ENCODE data around the gene MINDY4.

The MINDY4 gene

GRCh38 chr7:30855936-30856335 is 84.7 kb downstream of the MINDY4 start:
- no peak for TF ChIP-seq EZH2phosphoT487 (conservative IDR thresholded peaks at IDR 0.05; ENCODE audit: low read length)
- TF ChIP-seq CTCF (IDR thresholded peaks at IDR 0.05; ENCODE audit: insufficient read depth, low read length, poor library complexity, severe bottlenecking): no peak
- H2AFZ ChIP-seq (ENCODE audit: low read depth, low read length, severe bottlenecking): no peak overlapping the region
- no peaks in the 10 kb centered on the region for H3K9me2 ChIP-seq (replicated peaks; ENCODE audit: insufficient read depth, low read length)
- no peaks in the 10 kb centered on the region for H3F3A ChIP-seq (ENCODE audit: insufficient read depth)
- H3K4me2 ChIP-seq (ENCODE audit: low read depth, low read length, poor library complexity, severe bottlenecking): no peak overlapping the region
- H3K27ac ChIP-seq (ENCODE audit: low read depth, low read length): no peak overlapping the region
- H3K36me3 ChIP-seq (ENCODE audit: low read length): no peaks in the 10 kb centered on the region
- H3K9ac ChIP-seq (ENCODE audit: low read length): no peak overlapping the region
- H4K20me1 ChIP-seq (ENCODE audit: low read depth, low read length): no peaks in the 10 kb centered on the region
- no peaks in the 10 kb centered on the region for H3K79me2 ChIP-seq (ENCODE audit: insufficient read depth, low read length)
- no peak overlapping the region for H3K4me3 ChIP-seq (ENCODE audit: insufficient read depth, low read length, poor library complexity, severe bottlenecking)
- no peaks in the 10 kb centered on the region for H3K9me3 ChIP-seq (ENCODE audit: insufficient read depth, low read length)
- no peaks in the 10 kb centered on the region for H3K27me3 ChIP-seq (ENCODE audit: low read length)

- Histone ChIP-seq H3K9ac (ENCODE audit: low read length) (no peak overlapping the region), H3K4me3 (ENCODE audit: insufficient read depth, low read length, poor library complexity, severe bottlenecking) (no peak overlapping the region), H3K9me2 (replicated peaks; ENCODE audit: insufficient read depth, low read length) (no peaks in the 10 kb centered on the region), H3K9me3 (ENCODE audit: insufficient read depth, low read length) (no peaks in the 10 kb centered on the region), H3K79me2 (ENCODE audit: insufficient read depth, low read length) (no peaks in the 10 kb centered on the region), H3K4me2 (ENCODE audit: low read depth, low read length, poor library complexity, severe bottlenecking) (no peak overlapping the region), H2AFZ (ENCODE audit: low read depth, low read length, severe bottlenecking) (no peak overlapping the region), H3K27ac (ENCODE audit: low read depth, low read length) (no peak overlapping the region), H4K20me1 (ENCODE audit: low read depth, low read length) (no peaks in the 10 kb centered on the region), H3F3A (ENCODE audit: insufficient read depth) (no peaks in the 10 kb centered on the region), H3K36me3 (ENCODE audit: low read length) (no peaks in the 10 kb centered on the region), H3K27me3 (ENCODE audit: low read length) (no peaks in the 10 kb centered on the region)
- TF ChIP-seq CTCF (IDR thresholded peaks at IDR 0.05; ENCODE audit: insufficient read depth, low read length, poor library complexity, severe bottlenecking) (no peak), EZH2phosphoT487 (conservative IDR thresholded peaks at IDR 0.05; ENCODE audit: low read length) (no peak)
These were observed 87.4 kb downstream of the MINDY4 start for GRCh38 chr7:30858576-30858975.

- Histone ChIP-seq H3K27ac (ENCODE audit: low read depth, low read length) (no peak overlapping the region), H3F3A (ENCODE audit: insufficient read depth) (no peaks in the 10 kb centered on the region), H3K9me3 (ENCODE audit: insufficient read depth, low read length) (no peaks in the 10 kb centered on the region), H3K27me3 (ENCODE audit: low read length) (no peaks in the 10 kb centered on the region), H3K9ac (ENCODE audit: low read length) (no peak overlapping the region), H3K4me3 (ENCODE audit: insufficient read depth, low read length, poor library complexity, severe bottlenecking) (no peak overlapping the region), H3K4me2 (ENCODE audit: low read depth, low read length, poor library complexity, severe bottlenecking) (no peak overlapping the region), H3K9me2 (replicated peaks; ENCODE audit: insufficient read depth, low read length) (no peaks in the 10 kb centered on the region), H2AFZ (ENCODE audit: low read depth, low read length, severe bottlenecking) (no peak overlapping the region), H4K20me1 (ENCODE audit: low read depth, low read length) (no peaks in the 10 kb centered on the region), H3K36me3 (ENCODE audit: low read length) (no peaks in the 10 kb centered on the region), H3K79me2 (ENCODE audit: insufficient read depth, low read length) (no peaks in the 10 kb centered on the region)
- TF ChIP-seq CTCF (IDR thresholded peaks at IDR 0.05; ENCODE audit: insufficient read depth, low read length, poor library complexity, severe bottlenecking) (no peak), EZH2phosphoT487 (conservative IDR thresholded peaks at IDR 0.05; ENCODE audit: low read length) (no peak)
These were observed 88.2 kb downstream of the MINDY4 start for GRCh38 chr7:30859202-30859939.

All from SU-DHL-6 (cell line).